ENCODE data around the gene NHLRC1. TPM values are rescaled to one million over a fixed set of nuclear protein-coding genes. Genes with fewer than 3 reads are reported as not detected.

NHLRC1 gene
- total RNA-seq, 1 donor from 2014 or later: 0.23 TPM

- intact Hi-C loops (cut with micrococcal nuclease): no loop called here
- no peak overlapping the region for H3K27ac Mint-ChIP-seq
- no peak overlapping the region for H3K4me3 Mint-ChIP-seq
- H3K27me3 Mint-ChIP-seq (ENCODE audit: insufficient read depth): peaks cover 9% of the 10 kb centered on the region
- H3K36me3 Mint-ChIP-seq (ENCODE audit: low read depth): no peaks in the 10 kb centered on the region
- H3K9me3 Mint-ChIP-seq: no peaks in the 10 kb centered on the region
- peaks cover 5% of the 10 kb centered on the region for H3K4me1 Mint-ChIP-seq (ENCODE audit: low read depth)
- DNase-seq (ENCODE audit: low spot score): no peak
Observed at GRCh38 chr6:18096423-18096822, 26.1 kb downstream of the NHLRC1 start.

- intact Hi-C loops (cut with micrococcal nuclease): no loop called here
- H3K36me3 Mint-ChIP-seq (ENCODE audit: low read depth): no peaks in the 10 kb centered on the region
- H3K27ac Mint-ChIP-seq: no peak overlapping the region
- peaks cover 9% of the 10 kb centered on the region for H3K9me3 Mint-ChIP-seq
- no peaks in the 10 kb centered on the region for H3K4me1 Mint-ChIP-seq (ENCODE audit: low read depth)
- H3K4me3 Mint-ChIP-seq: no peak overlapping the region
- H3K27me3 Mint-ChIP-seq (ENCODE audit: insufficient read depth): peaks cover 3% of the 10 kb centered on the region
- no peak for DNase-seq (ENCODE audit: low spot score)
Observed at GRCh38 chr6:18091382-18091781, 31.1 kb downstream of the NHLRC1 start.

- no peak overlapping the region for H3K4me3 Mint-ChIP-seq
- no peak for DNase-seq (ENCODE audit: low spot score)
- no peaks in the 10 kb centered on the region for H3K27me3 Mint-ChIP-seq (ENCODE audit: insufficient read depth)
- H3K27ac Mint-ChIP-seq: no peak overlapping the region
- intact Hi-C loops (cut with micrococcal nuclease): no loop called here
- H3K9me3 Mint-ChIP-seq: peaks cover 9% of the 10 kb centered on the region
- H3K4me1 Mint-ChIP-seq (ENCODE audit: low read depth): no peaks in the 10 kb centered on the region
- H3K36me3 Mint-ChIP-seq (ENCODE audit: low read depth): no peaks in the 10 kb centered on the region
Observed at GRCh38 chr6:18090349-18090786, 32.1 kb downstream of the NHLRC1 start.

GRCh38 chr6:18088419-18089296 is 33.8 kb downstream of the NHLRC1 start:
- no peak for DNase-seq (ENCODE audit: low spot score)
- no peaks in the 10 kb centered on the region for H3K4me1 Mint-ChIP-seq (ENCODE audit: low read depth)
- H3K4me3 Mint-ChIP-seq: no peak overlapping the region
- intact Hi-C loops (cut with micrococcal nuclease): no loop called here
- H3K9me3 Mint-ChIP-seq: peaks cover 9% of the 10 kb centered on the region
- no peaks in the 10 kb centered on the region for H3K27me3 Mint-ChIP-seq (ENCODE audit: insufficient read depth)
- no peaks in the 10 kb centered on the region for H3K36me3 Mint-ChIP-seq (ENCODE audit: low read depth)
- H3K27ac Mint-ChIP-seq: no peak overlapping the region

- no peak overlapping the region for H3K4me3 Mint-ChIP-seq
- no peaks in the 10 kb centered on the region for H3K36me3 Mint-ChIP-seq (ENCODE audit: low read depth)
- DNase-seq (ENCODE audit: low spot score): no peak
- peaks cover 9% of the 10 kb centered on the region for H3K9me3 Mint-ChIP-seq
- peaks cover under 1% of the 10 kb centered on the region for H3K27me3 Mint-ChIP-seq (ENCODE audit: insufficient read depth)
- no peaks in the 10 kb centered on the region for H3K4me1 Mint-ChIP-seq (ENCODE audit: low read depth)
- intact Hi-C loops (cut with micrococcal nuclease): no loop called here
- H3K27ac Mint-ChIP-seq: no peak overlapping the region
Observed at GRCh38 chr6:18087396-18088165, 34.9 kb downstream of the NHLRC1 start.

- Mint-ChIP-seq H3K4me1 (ENCODE audit: low read depth) (no peaks in the 10 kb centered on the region), H3K9me3 (peaks cover 9% of the 10 kb centered on the region), H3K27ac (no peak overlapping the region), H3K27me3 (ENCODE audit: insufficient read depth) (peaks cover 2% of the 10 kb centered on the region), H3K4me3 (no peak overlapping the region), H3K36me3 (ENCODE audit: low read depth) (no peaks in the 10 kb centered on the region)
- DNase-seq (ENCODE audit: low spot score): no peak
- intact Hi-C loops (cut with micrococcal nuclease): no loop called here
Observed at GRCh38 chr6:18081025-18081668, 41.3 kb downstream of the NHLRC1 start.

- no peaks in the 10 kb centered on the region for H3K36me3 Mint-ChIP-seq (ENCODE audit: low read depth)
- intact Hi-C loops (cut with micrococcal nuclease): no loop called here
- H3K4me3 Mint-ChIP-seq: no peak overlapping the region
- peaks cover 2% of the 10 kb centered on the region for H3K27me3 Mint-ChIP-seq (ENCODE audit: insufficient read depth)
- no peak for DNase-seq (ENCODE audit: low spot score)
- no peak overlapping the region for H3K27ac Mint-ChIP-seq
- no peaks in the 10 kb centered on the region for H3K4me1 Mint-ChIP-seq (ENCODE audit: low read depth)
- peaks cover 14% of the 10 kb centered on the region for H3K9me3 Mint-ChIP-seq
Observed at GRCh38 chr6:18080544-18080943, 41.9 kb downstream of the NHLRC1 start.

GRCh38 chr6:18078866-18079265 is 43.6 kb downstream of the NHLRC1 start:
- H3K27ac Mint-ChIP-seq: no peak overlapping the region
- H3K9me3 Mint-ChIP-seq: peaks cover 25% of the 10 kb centered on the region
- no peaks in the 10 kb centered on the region for H3K36me3 Mint-ChIP-seq (ENCODE audit: low read depth)
- no peaks in the 10 kb centered on the region for H3K4me1 Mint-ChIP-seq (ENCODE audit: low read depth)
- H3K27me3 Mint-ChIP-seq (ENCODE audit: insufficient read depth): peaks cover 2% of the 10 kb centered on the region
- no peak overlapping the region for H3K4me3 Mint-ChIP-seq
- intact Hi-C loops (cut with micrococcal nuclease): no loop called here
- no peak for DNase-seq (ENCODE audit: low spot score)

GRCh38 chr6:18076231-18076630 is 46.2 kb downstream of the NHLRC1 start:
- no peaks in the 10 kb centered on the region for H3K4me1 Mint-ChIP-seq (ENCODE audit: low read depth)
- intact Hi-C loops (cut with micrococcal nuclease): no loop called here
- H3K27ac Mint-ChIP-seq: no peak overlapping the region
- peaks cover 25% of the 10 kb centered on the region for H3K9me3 Mint-ChIP-seq
- H3K4me3 Mint-ChIP-seq: no peak overlapping the region
- no peak for DNase-seq (ENCODE audit: low spot score)
- no peaks in the 10 kb centered on the region for H3K36me3 Mint-ChIP-seq (ENCODE audit: low read depth)
- H3K27me3 Mint-ChIP-seq (ENCODE audit: insufficient read depth): no peaks in the 10 kb centered on the region

GRCh38 chr6:18072841-18073240 is 49.6 kb downstream of the NHLRC1 start:
- no peaks in the 10 kb centered on the region for H3K4me1 Mint-ChIP-seq (ENCODE audit: low read depth)
- H3K9me3 Mint-ChIP-seq: peaks cover 25% of the 10 kb centered on the region
- intact Hi-C loops (cut with micrococcal nuclease): no loop called here
- no peaks in the 10 kb centered on the region for H3K36me3 Mint-ChIP-seq (ENCODE audit: low read depth)
- H3K27ac Mint-ChIP-seq: no peak overlapping the region
- H3K27me3 Mint-ChIP-seq (ENCODE audit: insufficient read depth): no peaks in the 10 kb centered on the region
- H3K4me3 Mint-ChIP-seq: no peak overlapping the region
- no peak for DNase-seq (ENCODE audit: low spot score)

GRCh38 chr6:18070486-18070885 is 52.0 kb downstream of the NHLRC1 start:
- H3K4me3 Mint-ChIP-seq: no peak overlapping the region
- intact Hi-C loops (cut with micrococcal nuclease): no loop called here
- DNase-seq (ENCODE audit: low spot score): no peak
- peaks cover 10% of the 10 kb centered on the region for H3K9me3 Mint-ChIP-seq
- H3K27ac Mint-ChIP-seq: no peak overlapping the region
- H3K36me3 Mint-ChIP-seq (ENCODE audit: low read depth): no peaks in the 10 kb centered on the region
- no peaks in the 10 kb centered on the region for H3K4me1 Mint-ChIP-seq (ENCODE audit: low read depth)
- H3K27me3 Mint-ChIP-seq (ENCODE audit: insufficient read depth): no peaks in the 10 kb centered on the region

Data from activated T-helper 1 cell treated with anti-CD3 and anti-CD28 coated beads, Interleukin-12 subunit alpha, Interleukin-12 subunit beta, Interleukin-2, Interleukin-4 antibody, amounts not matched to agents 30 ng/mL and 10 ng/mL and 1 ng/mL, durations not matched to agents 14 hours and 24 hours and 36 hours (primary cell).